Endodermal cell (in vitro differentiated cells): ENCODE measurements around the gene MAP3K21. TPM values are rescaled to one million over a fixed set of nuclear protein-coding genes. Genes with fewer than 3 reads are reported as not detected.

Experiments used
- DNase-seq: peaks from one replicate; pipeline ENCODE4 v3.0.0-alpha.2; 2017
- H3K27ac ChIP-seq: 2 replicates; pipeline ENCODE4 v1.5.1; 2013; ENCODE audit warnings: mild to moderate bottlenecking, low read depth, low read length, moderate library complexity
- H3K27me3 ChIP-seq: 2 replicates; pipeline ENCODE4 v1.6.1; 2013; ENCODE audit warnings: mild to moderate bottlenecking, low read length, moderate library complexity; ENCODE audit not compliant: insufficient read depth, control insufficient read depth, poor library complexity, severe bottlenecking
- H3K36me3 ChIP-seq: 2 replicates; pipeline ENCODE4 v1.7.0; 2013; ENCODE audit warnings: mild to moderate bottlenecking, low read length, moderate library complexity; ENCODE audit not compliant: control insufficient read depth, insufficient read depth
- H3K4me1 ChIP-seq: one replicate; pipeline ENCODE4 v1.7.0; 2013; ENCODE audit warnings: low read length; ENCODE audit not compliant: control insufficient read depth, insufficient read depth
- H3K4me3 ChIP-seq: 2 replicates; pipeline ENCODE4 v1.5.1; 2013; ENCODE audit warnings: mild to moderate bottlenecking, low read length, moderate library complexity
- H3K9ac ChIP-seq: 2 replicates; pipeline ENCODE4 v1.6.1; 2013; ENCODE audit warnings: mild to moderate bottlenecking, low read length, moderate library complexity; ENCODE audit not compliant: poor library complexity, severe bottlenecking; ENCODE audit errors: extremely low read depth
- H3K9me3 ChIP-seq: 2 replicates; pipeline ENCODE4 v1.6.1; 2013; ENCODE audit warnings: mild to moderate bottlenecking, low read length, moderate library complexity; ENCODE audit not compliant: control insufficient read depth
- H3K27ac Mint-ChIP-seq: 2 replicates; pipeline ENCODE4 v1.8.0; 2020; ENCODE audit warnings: mixed read lengths
- H3K27me3 Mint-ChIP-seq: 2 replicates; pipeline ENCODE4 v1.8.0; 2021; ENCODE audit warnings: mild to moderate bottlenecking, mixed read lengths; ENCODE audit not compliant: insufficient read depth
- H3K36me3 Mint-ChIP-seq: 2 replicates; pipeline ENCODE4 v1.8.0; 2020; ENCODE audit warnings: low read depth, mixed read lengths
- H3K4me1 Mint-ChIP-seq: 2 replicates; pipeline ENCODE4 v1.8.0; 2020; ENCODE audit warnings: mixed read lengths
- H3K4me3 Mint-ChIP-seq: 2 replicates; pipeline ENCODE4 v1.8.0; 2020; ENCODE audit warnings: mild to moderate bottlenecking, moderate library complexity, mixed read lengths
- H3K9me3 Mint-ChIP-seq: 2 replicates; pipeline ENCODE4 v1.8.0; 2020; ENCODE audit warnings: mild to moderate bottlenecking, mixed read lengths
- WGBS, 2 experiments: methylation state at CpG; one replicate each; pipeline versions ENCODE4 v1.1.5 to v1.1.7; 2013; ENCODE audit warnings: missing lambda C conversion rate in 2 of 2, mixed read lengths in 1 of 2; ENCODE audit not compliant: insufficient coverage in 1 of 2, insufficient read length in 1 of 2; 5-methylcytosine and 5-hydroxymethylcytosine counted together
- total RNA-seq, 2 donors: library from RNA; stranded (reverse); fragmentation: NEBNext Ultra II Directional in 1 of 2; extraction: Animal tissue kit (Norgen Biotek cat#: 25700) in 1 of 2; gene quantifications; 2 replicates in 1 of 2; 3 replicates in 1 of 2; pipeline ENCODE4 v1.2.1, GENCODE V29; 2021
- TF ChIP-seq, protein P1 (sequence below): fragments of 200-600 bp; sonication (generic); conservative IDR thresholded peaks from 2 replicates; pipeline ENCODE4 v1.5.0; 2021; ENCODE audit warnings: antibody characterized with exemption, mild to moderate bottlenecking

MAP3K21 gene
- total RNA-seq, 2 donors from 2014 or later: 9.4 to 14.6 TPM

DNA sequence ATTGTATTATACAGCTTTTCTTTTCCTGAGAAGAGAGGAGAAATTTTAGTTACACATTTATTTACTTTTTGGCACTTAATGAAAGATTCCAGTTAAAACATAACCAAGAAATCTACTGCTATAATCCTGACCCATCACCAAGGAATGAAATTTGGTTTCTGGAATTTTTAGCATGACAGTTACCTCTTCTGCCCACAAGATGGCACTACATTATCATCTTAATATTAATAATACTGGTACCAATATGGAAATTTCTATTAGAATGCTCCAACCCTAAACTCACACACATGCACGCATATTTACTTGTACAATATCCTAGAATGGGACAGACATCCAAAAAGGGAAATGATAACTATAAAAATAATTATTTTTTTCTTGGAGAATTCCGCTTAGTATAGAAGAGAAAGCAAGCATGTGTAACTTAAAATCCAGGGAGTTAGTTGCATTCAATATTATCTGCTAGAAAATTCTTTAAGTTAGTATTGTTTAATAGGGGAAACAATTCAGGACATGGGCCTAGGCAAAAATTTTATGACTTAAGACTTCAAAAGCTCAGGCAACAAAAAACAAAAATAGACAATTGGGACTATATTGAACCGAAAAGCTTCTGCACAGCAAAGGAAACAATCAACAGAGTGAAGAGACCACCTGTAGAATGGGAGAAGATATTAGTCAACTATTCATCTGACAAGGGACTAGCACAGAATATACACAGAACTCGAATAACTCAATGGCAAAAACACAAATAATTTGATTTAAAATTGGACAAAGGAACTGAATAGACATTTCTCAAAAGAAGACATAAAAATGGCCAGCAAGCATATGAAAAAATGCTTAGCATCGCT is 37.4 kb downstream of the MAP3K21 start:
- DNase-seq: no peak
- Histone ChIP-seq H3K4me1 (peaks cover 4% of the 10 kb centered on the region), H3K36me3 (no peaks in the 10 kb centered on the region), H3K27ac (no peak overlapping the region), H3K9ac (no peak overlapping the region), H3K9me3 (no peaks in the 10 kb centered on the region), H3K4me3 (no peak overlapping the region), H3K27me3 (no peaks in the 10 kb centered on the region)
- H3K9me3 Mint-ChIP-seq: no peaks in the 10 kb centered on the region
- 85 to 100% methylated on average over 3 to 5 of the region's 5 CpGs for WGBS, 2 experiments
- TF ChIP-seq, protein P1, sequence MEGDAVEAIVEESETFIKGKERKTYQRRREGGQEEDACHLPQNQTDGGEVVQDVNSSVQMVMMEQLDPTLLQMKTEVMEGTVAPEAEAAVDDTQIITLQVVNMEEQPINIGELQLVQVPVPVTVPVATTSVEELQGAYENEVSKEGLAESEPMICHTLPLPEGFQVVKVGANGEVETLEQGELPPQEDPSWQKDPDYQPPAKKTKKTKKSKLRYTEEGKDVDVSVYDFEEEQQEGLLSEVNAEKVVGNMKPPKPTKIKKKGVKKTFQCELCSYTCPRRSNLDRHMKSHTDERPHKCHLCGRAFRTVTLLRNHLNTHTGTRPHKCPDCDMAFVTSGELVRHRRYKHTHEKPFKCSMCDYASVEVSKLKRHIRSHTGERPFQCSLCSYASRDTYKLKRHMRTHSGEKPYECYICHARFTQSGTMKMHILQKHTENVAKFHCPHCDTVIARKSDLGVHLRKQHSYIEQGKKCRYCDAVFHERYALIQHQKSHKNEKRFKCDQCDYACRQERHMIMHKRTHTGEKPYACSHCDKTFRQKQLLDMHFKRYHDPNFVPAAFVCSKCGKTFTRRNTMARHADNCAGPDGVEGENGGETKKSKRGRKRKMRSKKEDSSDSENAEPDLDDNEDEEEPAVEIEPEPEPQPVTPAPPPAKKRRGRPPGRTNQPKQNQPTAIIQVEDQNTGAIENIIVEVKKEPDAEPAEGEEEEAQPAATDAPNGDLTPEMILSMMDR: peak; percentile 94
- peaks cover 2% of the 10 kb centered on the region for H3K36me3 Mint-ChIP-seq
- no peaks in the 10 kb centered on the region for H3K27me3 Mint-ChIP-seq
- H3K27ac Mint-ChIP-seq: no peak overlapping the region
- H3K4me3 Mint-ChIP-seq: no peak overlapping the region
- peaks cover 30% of the 10 kb centered on the region for H3K4me1 Mint-ChIP-seq

DNA sequence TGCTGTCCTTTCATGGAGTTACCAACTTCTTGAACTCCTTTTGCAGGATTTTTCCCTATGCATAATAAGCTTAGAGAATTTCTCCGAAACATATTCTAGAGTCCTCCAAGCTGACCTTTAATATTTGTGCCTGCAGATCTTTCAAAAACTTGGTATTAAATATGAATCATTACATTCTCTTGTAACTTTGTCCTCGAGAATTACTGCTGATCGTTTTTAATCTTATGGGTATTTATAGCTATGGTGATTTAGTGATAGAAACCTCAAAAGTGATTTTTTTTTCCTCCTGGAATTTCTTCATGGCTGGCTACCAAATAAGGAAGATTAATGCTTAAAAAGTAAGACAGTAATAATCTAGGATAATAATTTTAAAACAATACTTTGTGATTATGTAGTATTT is 39.1 kb downstream of the MAP3K21 start:
- Mint-ChIP-seq H3K4me1 (peaks cover 21% of the 10 kb centered on the region), H3K27me3 (no peaks in the 10 kb centered on the region), H3K9me3 (no peaks in the 10 kb centered on the region), H3K4me3 (no peak overlapping the region), H3K36me3 (peaks cover 2% of the 10 kb centered on the region), H3K27ac (no peak overlapping the region)
- Histone ChIP-seq H3K27ac (no peak overlapping the region), H3K9me3 (no peaks in the 10 kb centered on the region), H3K4me1 (no peaks in the 10 kb centered on the region), H3K27me3 (no peaks in the 10 kb centered on the region), H3K9ac (no peak overlapping the region), H3K4me3 (no peak overlapping the region), H3K36me3 (no peaks in the 10 kb centered on the region)
- TF ChIP-seq, protein P1: no peak
- no peak for DNase-seq
- 86 to 98% methylated on average over 1 to 3 of the region's 3 CpGs for WGBS, 2 experiments

DNA sequence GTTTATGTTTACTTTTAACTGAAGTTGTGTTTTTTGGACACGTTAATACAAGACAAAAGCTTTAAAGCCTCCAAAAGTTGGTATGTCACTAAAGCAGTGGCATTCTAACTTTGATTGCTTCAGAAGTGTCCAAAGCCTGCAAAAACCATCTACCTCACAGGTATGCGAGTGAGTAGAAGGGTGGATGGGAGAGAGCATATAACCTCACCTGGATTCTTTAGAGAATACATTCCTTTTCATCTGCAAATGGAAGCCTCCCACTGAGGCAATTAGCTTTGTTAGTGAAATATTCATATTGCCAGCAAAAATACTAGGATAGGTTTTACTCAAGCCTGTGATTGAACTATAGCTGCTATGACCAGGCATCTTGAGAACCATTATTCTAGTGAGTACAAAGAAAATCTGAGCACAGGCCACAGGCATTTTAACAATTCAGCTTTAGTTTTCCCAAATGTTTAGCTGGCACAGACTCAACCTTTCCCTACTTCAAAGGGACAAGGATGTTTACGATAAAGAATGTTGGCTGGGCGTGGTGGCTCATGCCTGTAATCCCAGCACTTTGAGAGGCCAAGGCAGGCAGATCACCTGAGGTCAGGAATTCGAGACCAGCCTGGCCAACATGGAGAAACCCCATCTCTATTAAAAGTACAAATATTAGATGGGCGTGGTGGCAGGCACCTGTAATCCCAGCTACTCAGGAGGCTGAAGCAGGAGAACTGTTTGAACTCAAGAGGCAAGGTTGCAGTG is 39.7 kb downstream of the MAP3K21 start:
- H3K9ac ChIP-seq: no peak overlapping the region
- no peak overlapping the region for H3K4me3 ChIP-seq
- H3K27me3 ChIP-seq: no peaks in the 10 kb centered on the region
- peaks cover 15% of the 10 kb centered on the region for H3K4me1 Mint-ChIP-seq
- H3K4me3 Mint-ChIP-seq: no peak overlapping the region
- H3K4me1 ChIP-seq: no peaks in the 10 kb centered on the region
- TF ChIP-seq, protein P1: no peak
- H3K9me3 ChIP-seq: no peaks in the 10 kb centered on the region
- WGBS, 2 experiments: 81 to 93% methylated on average over 2 to 6 of the region's 6 CpGs
- H3K27me3 Mint-ChIP-seq: no peaks in the 10 kb centered on the region
- no peak overlapping the region for H3K27ac Mint-ChIP-seq
- H3K9me3 Mint-ChIP-seq: no peaks in the 10 kb centered on the region
- no peaks in the 10 kb centered on the region for H3K36me3 ChIP-seq
- no peak overlapping the region for H3K27ac ChIP-seq
- DNase-seq: peak; percentile 70
- H3K36me3 Mint-ChIP-seq: peaks cover 2% of the 10 kb centered on the region
